HG03354 (cell line): Measurements from ENCODE around the gene NKAIN2.
A peak's percentile ranks its signal among the peaks of the same experiment; 100 is the strongest.
"Not testable (repeated sequence)": the region's sequence is repeated elsewhere in the genome, so short reads cannot be mapped to it uniquely, and the experiment has no call there.

ENCODE experiments used
- ATAC-seq: cut with Tn5 transposase; IDR thresholded peaks from one replicate; pipeline ENCODE4 v1.9.1; 2021; ENCODE audit warnings: mild to moderate bottlenecking; ENCODE audit not compliant: unreplicated experiment, poor library complexity, severe bottlenecking

The NKAIN2 gene

DNA sequence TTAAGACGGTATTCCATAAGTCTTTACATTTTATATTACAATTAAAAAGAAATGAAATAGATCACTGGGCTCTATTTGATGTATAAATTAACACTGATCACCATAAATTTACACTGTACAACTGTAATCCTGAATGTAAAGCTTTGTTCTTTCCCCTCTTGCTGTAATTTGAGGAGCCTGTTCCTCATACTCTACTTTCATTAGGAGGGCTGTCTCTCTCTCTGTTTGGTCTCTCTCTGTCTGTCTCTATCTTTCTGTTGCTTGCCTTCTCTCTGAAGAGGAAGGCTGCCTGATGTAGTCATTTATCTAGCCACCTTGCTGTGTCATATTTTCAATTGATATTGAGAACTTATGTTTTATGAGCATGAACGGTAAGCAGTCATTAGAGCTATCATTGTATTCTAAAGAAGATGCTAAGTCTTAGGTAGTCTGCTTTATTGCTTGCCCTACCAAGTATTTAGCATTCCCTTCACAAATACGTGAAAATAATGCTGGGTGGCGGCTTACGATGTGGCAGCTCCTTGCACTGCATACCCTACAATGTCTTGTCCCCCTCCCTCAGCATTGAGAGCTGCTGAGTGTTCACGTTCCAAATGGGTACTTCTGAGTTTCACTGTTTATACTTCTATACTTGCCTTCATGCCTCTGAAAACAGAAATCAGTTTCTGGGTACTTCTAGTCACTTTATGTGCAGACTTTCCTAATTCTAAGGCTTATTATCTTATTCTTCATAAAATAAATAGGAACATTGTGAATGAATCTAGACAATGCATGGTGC lies 205.5 kb downstream of the NKAIN2 start:
- ATAC-seq, result no peak

DNA sequence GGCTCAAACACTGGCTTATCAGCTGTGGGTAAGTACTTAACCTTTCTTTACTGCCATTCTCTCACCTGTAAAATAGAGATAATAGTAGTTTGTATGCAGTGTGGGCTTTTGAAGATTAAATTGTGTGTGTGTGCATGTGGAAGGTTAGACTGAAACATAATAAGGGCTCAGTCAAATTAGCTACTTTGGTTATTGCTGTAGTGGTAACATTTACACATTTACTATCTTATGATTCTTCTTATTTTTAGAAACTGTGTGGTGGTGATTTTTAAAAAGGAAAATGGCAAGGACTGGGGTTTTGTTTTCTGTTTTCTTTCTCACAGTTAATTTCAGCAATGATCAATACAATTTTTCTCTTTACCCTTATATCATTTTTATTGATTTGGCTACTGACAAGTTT lies 206.9 kb downstream of the NKAIN2 start:
- ATAC-seq, result no peak

DNA sequence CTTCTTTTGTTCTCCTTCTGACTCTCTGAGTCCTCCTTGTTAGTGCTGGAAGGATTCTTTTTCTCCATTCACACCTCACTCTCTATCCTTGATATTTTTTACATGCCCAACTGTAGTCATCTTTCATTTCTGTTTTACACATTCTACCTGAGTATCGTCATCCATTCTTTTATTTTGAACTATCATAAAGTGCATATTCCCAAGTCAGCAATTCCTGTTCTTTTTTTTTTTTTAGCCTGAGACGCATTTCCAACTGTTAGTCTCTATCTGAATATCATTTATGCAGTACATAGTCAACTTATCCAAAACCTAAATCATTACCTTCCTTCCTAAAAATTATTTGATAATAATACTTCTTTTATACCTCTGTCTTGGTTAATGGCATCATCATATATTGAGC lies 207.5 kb downstream of the NKAIN2 start:
- ATAC-seq, result no peak

DNA sequence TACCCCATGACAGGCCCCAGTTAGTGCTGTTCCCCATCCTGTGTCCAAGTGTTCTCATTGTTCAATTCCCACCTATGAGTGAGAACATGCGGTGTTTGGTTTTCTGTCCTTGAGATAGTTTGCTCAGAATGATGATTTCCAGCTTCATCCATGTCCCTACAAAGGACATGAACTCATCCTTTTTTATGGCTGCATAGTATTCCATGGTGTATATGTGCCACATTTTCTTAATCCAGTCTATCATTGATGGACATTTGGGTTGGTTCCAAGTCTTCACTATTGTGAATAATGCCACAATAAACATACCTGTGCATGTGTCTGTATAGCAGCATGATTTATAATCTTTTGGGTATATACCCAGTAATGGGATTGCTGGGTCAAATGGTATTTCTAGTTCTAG lies 218.4 kb downstream of the NKAIN2 start:
- ATAC-seq, result not testable (repeated sequence)

DNA sequence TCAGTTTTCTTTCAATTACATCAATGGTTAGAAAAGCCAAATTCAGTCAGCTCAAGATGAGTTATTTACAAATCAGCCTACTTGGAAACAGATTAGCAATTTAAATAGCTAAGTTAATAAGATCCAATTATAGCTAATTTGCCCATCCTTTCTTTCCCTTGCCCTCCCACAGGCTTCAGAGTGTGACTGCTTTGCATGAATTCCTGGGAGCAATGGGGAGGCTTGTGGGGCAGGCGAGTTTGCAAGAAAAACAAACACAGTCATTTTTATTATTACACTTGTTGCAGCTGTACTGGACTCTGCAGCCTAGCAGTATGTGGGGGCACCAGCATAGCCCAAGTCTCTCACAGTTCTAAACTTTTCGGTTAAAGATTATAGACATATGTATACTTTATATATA lies 219.0 kb downstream of the NKAIN2 start:
- no peak for ATAC-seq

DNA sequence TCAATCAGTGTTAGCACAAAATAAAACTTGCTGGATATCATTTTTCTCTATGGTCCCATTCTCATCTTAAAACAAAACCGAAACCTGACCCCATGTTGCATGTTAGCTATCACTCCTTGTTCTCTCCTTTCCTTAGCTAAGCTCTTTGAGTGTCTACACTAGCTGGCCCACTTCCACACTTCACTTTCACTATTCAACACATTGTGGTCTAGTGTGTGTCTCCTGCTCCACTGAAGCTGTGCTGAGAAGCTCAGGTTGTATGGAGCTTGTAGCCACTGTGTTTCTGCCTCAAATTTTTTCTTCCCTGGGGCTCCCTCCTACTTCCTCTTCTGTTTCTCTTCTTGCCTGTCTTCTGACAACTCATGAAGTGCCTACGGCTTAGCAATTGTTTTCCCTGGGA lies 223.0 kb downstream of the NKAIN2 start:
- ATAC-seq, result no peak

DNA sequence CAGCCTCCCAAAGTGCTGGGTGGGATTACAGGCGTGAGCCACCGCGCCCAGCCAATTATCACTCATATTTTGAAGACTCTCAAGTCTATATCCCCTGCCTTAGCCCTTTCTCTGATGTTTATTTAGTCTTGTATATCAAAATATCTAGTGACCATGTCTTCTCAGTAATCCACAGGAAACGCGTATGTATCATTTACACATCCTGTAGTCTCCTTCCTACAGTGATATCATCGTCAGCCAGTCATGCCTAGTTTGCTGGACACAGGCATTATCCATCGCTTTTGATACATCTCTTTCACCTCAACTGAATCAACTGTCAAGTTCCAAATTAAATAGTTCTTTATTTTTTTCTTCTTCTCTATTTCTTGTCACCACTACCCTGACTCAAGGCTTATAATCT lies 223.7 kb downstream of the NKAIN2 start:
- no peak for ATAC-seq

DNA sequence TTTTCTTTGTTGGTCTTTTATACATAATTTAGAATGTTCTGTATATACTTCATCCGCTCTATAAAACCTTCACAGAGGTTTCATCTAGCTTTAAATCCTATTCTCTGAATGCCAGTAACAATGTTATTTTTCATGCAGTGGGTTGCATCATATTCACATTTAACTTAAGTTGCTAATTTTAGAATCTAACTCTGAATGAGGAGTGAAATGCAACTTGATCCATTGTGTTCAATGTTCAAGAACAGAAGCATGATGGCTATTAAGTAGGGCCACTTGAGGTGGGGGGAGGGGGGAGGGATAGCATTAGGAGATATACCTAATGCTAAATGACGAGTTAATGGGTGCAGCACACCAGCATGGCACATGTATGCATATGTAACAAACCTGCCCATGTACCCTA lies 224.5 kb downstream of the NKAIN2 start:
- ATAC-seq, result no peak

DNA sequence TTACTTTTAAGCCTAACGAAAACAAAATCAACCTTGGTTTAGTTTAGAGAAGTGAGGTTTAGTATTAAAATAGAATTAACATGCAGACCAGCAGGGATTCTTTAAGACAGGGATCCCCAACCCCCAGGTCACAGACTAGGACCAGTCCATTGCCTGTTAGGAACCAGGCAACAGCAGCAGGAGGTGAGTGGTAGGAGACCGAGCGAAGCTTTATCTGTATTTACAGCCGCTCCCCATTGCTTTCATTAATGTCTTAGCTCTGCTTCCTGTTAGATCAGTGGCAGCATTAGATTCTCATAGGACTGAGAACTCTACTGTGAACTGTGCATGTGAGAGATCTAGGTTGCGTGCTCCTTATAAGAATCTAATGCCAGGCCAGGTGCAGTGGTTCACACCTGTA lies 225.9 kb downstream of the NKAIN2 start:
- ATAC-seq, result no peak

DNA sequence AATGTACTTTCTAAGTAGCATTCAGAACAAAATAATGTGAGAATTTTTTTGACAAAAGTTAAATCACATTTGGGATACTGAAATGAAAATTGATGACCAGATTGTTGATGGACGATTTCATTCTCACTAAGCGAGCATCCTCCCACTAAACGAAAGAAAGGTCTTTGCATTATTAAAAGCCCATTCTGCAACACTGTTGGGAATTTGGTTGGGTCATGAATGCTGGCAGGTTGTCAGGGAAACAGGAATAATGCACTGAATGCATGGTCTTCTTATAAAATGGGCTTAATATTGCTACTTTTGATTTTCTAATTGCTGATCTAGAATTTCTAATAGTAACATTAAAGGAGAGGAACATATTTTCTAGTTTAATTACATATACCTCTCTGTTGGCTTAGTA lies 229.8 kb downstream of the NKAIN2 start:
- no peak for ATAC-seq

DNA sequence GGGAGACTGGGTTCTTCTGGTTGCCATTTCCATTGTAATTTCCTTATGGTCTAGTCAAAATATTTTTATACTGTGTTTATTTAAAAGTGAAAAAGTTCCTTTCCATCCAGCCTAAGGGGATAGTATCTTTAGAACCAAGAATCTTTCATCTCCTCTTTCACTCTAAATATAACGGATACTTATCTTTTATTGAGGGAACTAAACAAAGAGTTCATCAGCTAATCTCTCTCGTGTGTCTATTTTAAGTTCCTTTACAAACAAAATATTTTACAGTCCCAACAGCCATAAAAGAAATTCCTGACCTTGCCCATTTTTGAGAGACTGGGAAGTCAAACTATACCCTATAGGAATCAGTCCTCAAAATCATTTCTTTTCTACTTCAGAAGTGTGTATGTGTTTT lies 232.7 kb downstream of the NKAIN2 start:
- ATAC-seq, result no peak

DNA sequence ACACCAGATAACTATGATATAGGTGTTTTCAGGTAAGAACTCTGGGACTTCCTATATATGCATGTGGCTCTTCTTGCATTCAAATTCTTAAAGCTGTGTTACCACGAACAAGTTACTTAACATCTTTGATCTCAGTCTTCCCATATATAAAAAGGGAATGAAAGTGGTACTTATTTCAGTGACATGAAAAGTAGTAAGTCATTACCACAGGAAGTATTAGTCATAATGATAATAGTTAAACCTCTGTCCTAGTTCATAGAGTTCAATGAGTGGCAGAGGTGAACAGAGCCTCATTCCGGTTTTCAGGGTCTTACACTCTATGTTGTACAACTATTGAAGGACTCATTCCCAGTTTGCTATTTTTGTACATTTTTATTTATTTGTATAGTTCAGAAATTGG lies 237.0 kb downstream of the NKAIN2 start:
- ATAC-seq, result peak; percentile 95

DNA sequence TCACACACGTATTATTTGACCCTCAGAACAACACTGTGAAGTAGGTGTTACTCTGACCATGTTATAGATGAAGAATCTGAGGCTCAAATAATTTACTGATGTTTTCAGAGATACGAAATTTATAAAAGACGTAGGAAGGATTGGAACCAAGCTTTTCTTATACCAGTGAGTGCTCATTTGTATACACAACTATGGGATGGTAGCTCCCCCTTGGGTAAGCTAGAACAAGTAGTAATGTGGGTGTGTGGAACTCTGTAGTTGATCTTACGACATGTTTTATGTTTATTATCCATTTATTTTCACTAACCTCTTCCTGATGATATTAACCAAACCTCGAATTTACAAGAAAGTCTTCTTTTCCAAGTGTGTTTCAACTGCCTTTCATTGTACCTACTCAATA lies 248.5 kb downstream of the NKAIN2 start:
- ATAC-seq, result no peak

DNA sequence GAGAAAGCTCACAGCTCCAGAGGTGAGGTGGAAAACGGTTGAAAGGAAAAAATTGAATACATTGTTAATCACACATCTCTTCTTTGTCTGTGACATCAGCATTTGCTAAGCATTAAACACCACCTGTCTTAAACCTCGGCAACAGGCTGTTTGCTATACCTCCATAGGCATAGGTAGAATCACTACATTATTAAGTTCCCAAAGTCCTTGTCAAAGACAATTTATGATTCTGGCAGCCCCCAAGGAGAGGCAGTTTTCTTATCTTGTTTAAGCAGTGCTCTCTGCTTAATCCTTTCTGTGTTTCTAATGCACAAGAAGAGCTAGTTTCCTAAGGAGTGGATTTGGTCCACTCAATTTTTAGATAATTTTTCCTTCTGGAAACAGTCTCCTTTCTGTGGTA lies 249.7 kb downstream of the NKAIN2 start:
- no peak for ATAC-seq

DNA sequence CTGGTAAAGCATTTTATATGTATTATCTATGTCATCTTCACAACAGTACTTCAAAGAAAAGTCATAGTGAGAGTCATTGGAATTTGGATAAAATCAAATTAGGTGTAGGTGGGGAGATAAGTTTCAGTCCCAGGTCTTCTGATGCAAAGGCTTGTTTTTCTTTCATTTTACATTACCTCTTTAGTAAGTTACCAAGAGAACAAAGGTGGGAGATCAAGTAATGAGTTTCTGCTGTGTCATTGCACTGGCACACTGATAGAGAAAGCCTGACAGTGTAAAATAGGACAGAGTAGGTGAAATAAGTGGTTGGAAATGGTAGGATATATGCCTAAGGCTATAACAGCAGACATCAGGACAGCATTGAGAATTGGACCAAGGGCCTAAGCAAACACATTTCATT lies 250.4 kb downstream of the NKAIN2 start:
- no peak for ATAC-seq

DNA sequence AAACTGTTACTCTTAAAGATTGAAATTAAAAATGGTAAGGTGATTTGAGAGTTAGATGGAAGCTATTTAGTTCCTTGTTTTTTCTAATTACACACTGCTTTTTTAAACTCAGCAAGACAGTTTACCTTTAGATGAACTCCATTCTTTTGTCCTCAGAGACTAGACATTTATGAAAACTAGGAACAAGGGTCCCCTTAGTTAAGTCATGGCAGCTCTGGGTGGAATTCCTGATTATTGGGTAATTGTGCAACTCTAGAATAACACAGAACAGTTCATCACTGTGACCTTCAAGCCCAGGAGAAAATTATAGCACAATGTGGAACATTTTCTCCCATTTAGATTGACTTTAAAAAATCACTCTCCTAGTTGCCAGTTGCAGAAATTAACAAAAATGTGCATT lies 251.7 kb downstream of the NKAIN2 start:
- no peak for ATAC-seq

DNA sequence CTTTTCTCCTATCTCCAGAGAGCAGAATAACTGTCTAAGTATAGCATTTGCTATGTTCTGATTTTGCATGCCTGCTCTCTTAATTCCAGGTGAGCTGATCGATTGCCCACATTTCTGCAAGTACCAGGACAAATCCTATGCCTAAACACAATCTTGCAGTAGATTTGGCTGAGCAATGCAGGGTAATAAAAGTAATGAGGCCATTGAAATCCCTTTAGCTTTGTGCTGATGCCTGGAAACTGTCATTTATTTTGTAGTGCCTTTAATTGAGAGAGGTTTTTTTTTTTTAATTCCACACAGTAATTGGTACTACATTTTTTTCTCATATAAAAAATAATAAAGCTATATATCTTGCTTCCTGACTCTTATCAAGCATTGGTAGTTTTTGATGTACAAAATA lies 252.3 kb downstream of the NKAIN2 start:
- ATAC-seq, result no peak

DNA sequence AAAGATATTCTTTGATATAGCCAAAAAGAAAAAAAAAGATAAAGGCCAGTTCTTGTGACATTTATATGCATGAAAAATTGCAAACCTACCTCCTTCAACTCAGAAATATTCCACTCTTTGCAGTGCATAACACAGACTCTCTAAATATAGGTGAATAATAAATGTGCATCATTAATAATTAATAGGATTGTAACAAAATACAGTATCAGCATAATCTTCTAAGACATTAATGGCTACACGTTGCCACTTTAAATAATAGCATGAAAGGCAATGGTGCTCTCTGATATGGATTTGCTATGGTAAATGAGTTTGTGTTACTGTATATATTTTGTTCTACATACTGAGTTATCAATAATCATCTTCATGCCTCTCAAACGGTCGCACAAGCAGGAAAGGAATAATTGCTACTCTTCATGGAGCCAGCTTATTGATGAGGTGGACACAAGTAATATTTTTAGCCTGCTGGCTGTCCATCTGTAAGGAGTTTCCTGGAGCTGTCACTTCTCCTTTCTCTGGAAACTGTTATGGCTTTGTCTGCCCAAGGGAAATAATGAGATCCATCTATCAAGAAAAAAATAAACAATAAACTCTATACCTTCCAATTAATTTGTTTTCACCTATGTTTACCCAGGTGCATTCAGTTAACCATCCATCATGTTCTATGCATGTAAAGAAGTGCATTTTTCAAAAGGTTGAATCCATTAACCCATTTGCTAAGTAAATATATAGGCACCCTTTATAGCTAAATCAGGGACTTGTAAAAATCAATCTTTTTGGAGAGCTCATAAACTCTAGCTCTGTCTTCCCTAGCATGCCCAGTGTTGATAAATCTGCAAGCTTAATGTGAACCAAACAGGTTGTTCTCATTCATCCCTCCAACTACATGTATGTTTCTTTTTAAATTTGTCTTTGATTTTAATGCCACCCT lies 253.0 kb downstream of the NKAIN2 start:
- no peak for ATAC-seq

DNA sequence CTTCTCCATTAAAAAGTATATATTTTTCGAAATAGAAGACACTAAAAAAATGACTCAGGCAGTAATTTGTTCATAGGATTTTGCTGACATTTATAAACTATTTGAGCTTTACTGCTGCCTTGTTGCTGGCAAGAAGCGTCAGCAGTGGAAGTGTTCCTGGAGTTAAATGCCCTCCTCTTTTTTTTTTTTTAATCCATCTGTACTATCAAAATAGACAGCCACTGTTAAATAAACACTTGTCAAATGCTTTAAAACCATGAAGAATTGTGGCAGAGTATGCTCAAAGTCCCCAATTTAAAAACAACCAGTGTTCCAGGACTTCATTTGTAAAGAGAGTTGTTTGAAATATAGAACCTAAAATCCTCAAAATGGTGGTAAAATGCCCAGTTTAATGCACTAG lies 253.8 kb downstream of the NKAIN2 start:
- ATAC-seq, result no peak

DNA sequence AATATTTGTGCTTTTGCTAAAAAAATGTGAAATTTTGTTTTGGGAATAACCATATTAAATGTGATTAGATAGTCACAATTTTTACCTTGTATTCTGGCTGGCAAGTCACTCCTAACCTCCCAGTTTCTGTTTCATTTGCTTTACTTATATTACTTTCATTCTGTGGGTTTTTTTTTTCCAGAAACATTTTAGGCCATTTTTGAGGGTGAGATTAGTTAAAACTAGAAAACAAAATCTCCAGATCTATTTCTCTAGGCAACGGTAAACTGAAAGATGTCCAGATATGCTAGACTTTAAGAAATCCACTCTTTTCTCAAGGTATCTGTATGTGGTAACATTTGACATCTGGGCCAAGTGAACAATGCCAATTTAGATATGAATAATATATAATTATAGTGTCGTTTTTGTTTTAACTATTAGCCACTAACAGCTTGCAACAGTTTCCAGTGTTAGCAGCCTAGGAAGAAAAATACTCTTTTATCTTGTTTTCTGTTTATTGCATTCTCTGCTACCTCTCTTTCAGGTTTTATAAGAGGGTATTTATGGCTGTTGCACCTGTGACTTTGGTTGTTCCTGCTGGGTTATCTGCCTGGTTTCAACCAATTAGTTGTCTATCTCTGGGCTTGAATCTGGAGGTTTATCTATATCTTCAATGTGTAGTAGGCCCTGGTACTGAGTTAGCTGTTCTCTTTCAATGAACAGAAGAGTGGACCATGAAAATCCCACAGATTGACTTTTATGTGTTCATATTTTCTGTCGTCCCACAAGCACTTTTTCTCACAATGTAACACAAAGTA lies 260.9 kb downstream of the NKAIN2 start:
- ATAC-seq, result no peak
